Fibroblast of pulmonary artery (primary cell): ENCODE measurements around the gene CFH.
"Not testable (repeated sequence)": the region's sequence is repeated elsewhere in the genome, so short reads cannot be mapped to it uniquely, and the experiment has no call there.

Experiments
- DNase-seq: peaks from one replicate; pipeline ENCODE4 v3.0.0-alpha.2; 2010; ENCODE audit warnings: low read depth
- H3K4me3 ChIP-seq: replicated peaks from 2 replicates; pipeline ENCODE4 v1.5.1; 2011; ENCODE audit warnings: low read depth, mild to moderate bottlenecking, control low read depth, low read length, moderate library complexity
- TF ChIP-seq, protein P1 (sequence below): IDR thresholded peaks from 2 replicates; pipeline ENCODE4 v1.5.1; 2011; ENCODE audit warnings: mild to moderate bottlenecking, control low read depth, low read length, inconsistent platforms; ENCODE audit errors: missing control alignments

The CFH gene

DNA sequence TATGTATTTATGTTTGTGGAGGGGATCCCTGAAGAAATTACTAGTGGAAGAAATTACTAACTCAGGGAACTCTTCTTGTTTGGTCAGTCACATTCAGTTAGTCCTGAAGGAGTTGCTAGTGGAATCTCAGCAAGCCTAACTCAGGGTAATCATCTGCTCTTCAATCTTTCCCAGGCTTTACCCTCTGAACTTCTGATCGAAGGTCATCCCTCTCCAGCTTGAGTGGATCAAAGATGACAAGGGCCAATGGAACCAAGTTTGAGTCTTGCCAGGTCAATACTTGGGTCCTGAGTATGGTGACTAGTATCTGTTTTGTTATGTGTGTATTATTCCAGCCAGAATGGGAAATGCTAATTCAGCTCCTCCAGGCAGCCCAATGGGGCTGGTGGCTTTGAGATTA, 49.3 kb downstream of the CFH start:
- no peak for DNase-seq
- TF ChIP-seq, protein P1, sequence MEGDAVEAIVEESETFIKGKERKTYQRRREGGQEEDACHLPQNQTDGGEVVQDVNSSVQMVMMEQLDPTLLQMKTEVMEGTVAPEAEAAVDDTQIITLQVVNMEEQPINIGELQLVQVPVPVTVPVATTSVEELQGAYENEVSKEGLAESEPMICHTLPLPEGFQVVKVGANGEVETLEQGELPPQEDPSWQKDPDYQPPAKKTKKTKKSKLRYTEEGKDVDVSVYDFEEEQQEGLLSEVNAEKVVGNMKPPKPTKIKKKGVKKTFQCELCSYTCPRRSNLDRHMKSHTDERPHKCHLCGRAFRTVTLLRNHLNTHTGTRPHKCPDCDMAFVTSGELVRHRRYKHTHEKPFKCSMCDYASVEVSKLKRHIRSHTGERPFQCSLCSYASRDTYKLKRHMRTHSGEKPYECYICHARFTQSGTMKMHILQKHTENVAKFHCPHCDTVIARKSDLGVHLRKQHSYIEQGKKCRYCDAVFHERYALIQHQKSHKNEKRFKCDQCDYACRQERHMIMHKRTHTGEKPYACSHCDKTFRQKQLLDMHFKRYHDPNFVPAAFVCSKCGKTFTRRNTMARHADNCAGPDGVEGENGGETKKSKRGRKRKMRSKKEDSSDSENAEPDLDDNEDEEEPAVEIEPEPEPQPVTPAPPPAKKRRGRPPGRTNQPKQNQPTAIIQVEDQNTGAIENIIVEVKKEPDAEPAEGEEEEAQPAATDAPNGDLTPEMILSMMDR: no peak
- no peak overlapping the region for H3K4me3 ChIP-seq

GRCh38 chr1:196709892-196710291, 58.0 kb downstream of the CFH start:
- not testable (repeated sequence) for DNase-seq, H3K4me3 ChIP-seq

DNA sequence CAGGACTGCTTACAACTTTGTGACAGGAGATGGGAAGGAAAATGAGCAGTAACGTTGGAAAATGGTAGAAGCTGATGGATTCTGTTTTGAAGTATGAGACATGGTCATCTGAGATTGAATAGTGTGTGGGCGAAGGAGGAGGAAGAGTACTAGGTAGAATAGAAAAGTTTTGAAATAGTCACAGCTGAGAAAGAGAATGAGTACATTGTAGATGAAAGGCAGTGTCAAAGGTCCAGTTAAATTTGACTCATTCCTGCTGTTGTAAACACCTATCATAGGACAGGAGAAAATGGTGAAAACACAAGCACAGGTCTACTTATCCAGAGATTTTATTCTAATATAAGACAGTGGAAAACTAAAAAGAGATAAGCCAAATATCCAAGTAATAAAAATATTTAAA, 66.0 kb downstream of the CFH start:
- H3K4me3 ChIP-seq: no peak overlapping the region
- TF ChIP-seq, protein P1: no peak
- DNase-seq: no peak

DNA sequence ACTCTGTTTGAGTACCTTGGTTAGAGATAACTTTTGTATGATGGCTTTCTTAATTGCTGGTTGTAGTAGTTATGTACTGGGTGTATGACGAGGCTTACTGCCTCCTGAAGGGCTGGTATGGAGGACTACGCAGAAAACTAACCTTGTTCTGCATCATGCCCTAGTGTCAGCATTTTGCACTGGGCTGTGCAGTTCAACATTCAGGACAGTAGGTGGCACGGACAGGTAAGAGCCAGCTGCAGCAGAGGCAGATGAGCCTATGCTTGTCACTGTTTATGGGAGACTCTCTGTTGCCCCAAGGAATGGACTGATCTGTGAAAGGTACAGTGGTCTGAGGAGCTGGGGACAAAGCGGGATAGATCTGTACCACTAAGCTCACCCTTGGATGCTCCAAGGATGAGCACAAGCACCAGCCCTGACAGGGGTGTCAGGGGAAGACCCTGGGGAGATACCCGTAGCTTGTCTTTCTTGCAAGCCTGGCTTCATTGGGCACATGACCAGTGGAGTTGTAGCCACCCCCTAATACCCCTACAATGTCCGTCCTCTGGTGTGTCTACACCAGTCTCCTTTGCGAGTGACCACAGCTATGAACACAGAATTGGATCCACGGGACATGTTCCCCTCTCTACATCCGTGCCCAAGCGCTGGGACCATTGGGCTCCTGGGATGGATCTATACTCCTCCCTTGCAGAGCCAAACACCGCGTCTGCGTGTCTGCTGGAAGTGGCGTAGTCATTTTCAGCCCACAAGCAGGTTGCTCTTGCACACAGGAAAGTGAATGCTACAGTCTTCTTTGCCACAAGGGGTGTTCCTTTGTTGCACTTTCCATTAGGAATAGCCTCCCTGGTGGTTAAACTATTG, 71.7 kb downstream of the CFH start:
- TF ChIP-seq, protein P1: peak; percentile 13
- no peak overlapping the region for H3K4me3 ChIP-seq
- DNase-seq: no peak

DNA sequence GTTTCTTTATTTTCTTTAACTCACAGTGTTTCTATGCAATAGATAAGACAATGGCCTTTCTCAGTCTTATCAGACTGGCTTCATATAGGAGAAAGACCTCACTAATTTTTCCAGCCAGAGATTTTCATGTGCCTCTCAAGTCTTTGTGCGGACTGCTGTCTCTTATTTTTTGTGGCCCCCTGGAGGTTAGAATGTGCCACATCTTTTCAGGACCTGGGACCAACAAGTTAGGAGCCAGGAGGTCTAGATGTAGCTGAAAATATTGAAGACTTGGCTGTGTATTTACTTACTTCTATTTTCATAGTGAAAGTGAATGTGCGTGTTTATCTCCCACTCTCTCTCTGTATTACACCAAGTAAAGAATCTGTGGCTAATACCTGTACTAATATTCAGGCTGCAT, 80.7 kb downstream of the CFH start:
- no peak overlapping the region for H3K4me3 ChIP-seq
- no peak for DNase-seq
- TF ChIP-seq, protein P1: peak; percentile 20

DNA sequence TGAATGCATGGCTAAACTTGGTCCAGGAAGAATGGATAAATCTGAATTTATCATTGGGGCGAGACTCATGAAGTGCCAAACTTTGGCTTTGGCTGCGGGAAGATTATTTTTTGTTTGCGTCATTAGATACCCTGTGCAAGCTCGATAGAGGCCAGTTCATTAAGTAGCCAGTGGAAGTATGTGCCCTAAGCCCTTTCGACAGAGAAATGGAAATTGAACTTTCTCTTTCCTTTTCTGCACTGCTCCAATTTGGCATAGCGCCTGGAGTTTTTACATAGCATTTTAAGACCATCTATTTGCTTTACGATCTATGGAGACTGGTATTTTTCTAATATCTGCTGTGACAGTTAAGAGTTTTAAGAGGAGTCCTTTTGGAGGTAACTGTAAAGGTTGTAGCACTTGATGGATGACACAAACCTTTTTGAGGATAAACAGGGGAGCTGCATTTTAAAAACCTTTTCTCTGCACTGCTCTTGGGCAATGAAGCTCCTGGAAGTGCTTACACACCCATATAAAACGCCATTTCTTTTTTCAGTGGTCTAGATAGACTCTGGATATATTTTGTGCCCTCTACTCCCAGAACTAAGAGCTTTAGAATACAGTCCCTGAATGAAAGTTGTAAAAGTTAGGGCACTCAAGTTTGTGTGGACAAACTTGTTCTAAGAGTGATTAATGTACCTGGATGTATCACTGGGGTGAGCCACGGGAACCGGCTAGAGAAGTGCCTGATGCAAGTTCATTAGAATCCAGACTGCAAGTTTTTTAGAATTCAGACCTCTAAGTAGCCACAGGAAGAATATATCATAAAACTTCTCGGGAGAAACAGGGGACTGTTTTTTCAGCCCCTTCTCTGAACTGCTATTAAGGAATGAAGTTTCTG, 81.5 kb downstream of the CFH start:
- no peak overlapping the region for H3K4me3 ChIP-seq
- TF ChIP-seq, protein P1: no peak
- DNase-seq: no peak

- TF ChIP-seq, protein P1: no peak
- no peak for DNase-seq
- H3K4me3 ChIP-seq: no peak overlapping the region
Measured at GRCh38 chr1:196734006-196734405, 82.2 kb downstream of the CFH start.
